Large intestine (tissue), 3 donors: ENCODE results near the gene PKDREJ. TPM values are rescaled to one million over a fixed set of nuclear protein-coding genes. Genes with fewer than 3 reads are reported as not detected.

Experiments
- DNase-seq, 2 donors: peaks; one replicate each; pipeline versions ENCODE4 v3.0.0 to v3.0.0-alpha.2; 2013
- H3K27ac ChIP-seq: one replicate; pipeline ENCODE4 v1.5.1; 2013; ENCODE audit warnings: low read length
- H3K27me3 ChIP-seq: 2 replicates; pipeline ENCODE4 v1.6.1; 2013; ENCODE audit warnings: low read length; ENCODE audit not compliant: control insufficient read depth, insufficient read depth
- H3K36me3 ChIP-seq: 2 replicates; pipeline ENCODE4 v1.6.1; 2013; ENCODE audit warnings: low read length; ENCODE audit not compliant: control insufficient read depth, insufficient read depth
- H3K4me1 ChIP-seq: one replicate; pipeline ENCODE4 v1.6.1; 2013; ENCODE audit warnings: low read length; ENCODE audit not compliant: control insufficient read depth, insufficient read depth
- H3K4me3 ChIP-seq: one replicate; pipeline ENCODE4 v1.5.1; 2013; ENCODE audit warnings: low read length
- H3K9me3 ChIP-seq: one replicate; pipeline ENCODE4 v1.6.1; 2013; ENCODE audit warnings: mild to moderate bottlenecking, low read depth, low read length, moderate library complexity; ENCODE audit not compliant: control insufficient read depth
- WGBS: methylation state at CpG from one replicate; pipeline ENCODE4 v1.1.5; 2013; ENCODE audit warnings: low lambda C conversion rate; ENCODE audit not compliant: insufficient coverage; 5-methylcytosine and 5-hydroxymethylcytosine counted together
- polyA plus RNA-seq: library from polyadenylated mRNA; unstranded; fragments of 120-200 nt; gene quantifications from one replicate; pipeline ENCODE4 v1.2.1, GENCODE V29; 2013

PKDREJ gene
- polyA plus RNA-seq, 1 donor: 0.69 TPM

GRCh38 chr22:46214616-46215015, 48.5 kb downstream of the PKDREJ start:
- no peak for DNase-seq
- Histone ChIP-seq H3K9me3 (peaks cover 22% of the 10 kb centered on the region), H3K4me3 (no peak overlapping the region), H3K4me1 (no peaks in the 10 kb centered on the region), H3K27ac (no peak overlapping the region), H3K36me3 (peaks cover 70% of the 10 kb centered on the region), H3K27me3 (no peaks in the 10 kb centered on the region)
- 100% methylated on average over 4 of the region's 28 CpGs for WGBS

DNA sequence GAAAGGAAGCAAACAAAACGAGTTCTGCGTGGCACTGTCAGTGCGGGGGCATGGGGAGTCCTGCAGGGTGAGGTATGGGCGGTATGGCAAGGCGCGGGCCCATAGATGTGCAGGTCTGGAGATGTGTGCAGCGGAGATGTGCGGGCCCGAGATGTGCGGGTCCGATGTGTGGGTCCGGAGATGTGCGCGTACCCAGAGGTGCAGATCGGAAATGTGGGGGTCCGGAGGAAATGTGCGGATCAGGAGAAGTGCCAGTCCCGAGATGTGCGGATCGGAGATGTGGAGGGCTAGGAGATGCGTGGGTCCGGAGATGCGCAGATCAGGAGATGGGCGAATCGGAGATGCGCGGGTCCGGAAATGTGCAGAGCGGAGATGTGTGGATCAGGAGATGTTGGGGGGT, 49.0 kb downstream of the PKDREJ start:
- no peaks in the 10 kb centered on the region for H3K4me1 ChIP-seq
- no peak overlapping the region for H3K4me3 ChIP-seq
- no peak for DNase-seq
- peaks cover 68% of the 10 kb centered on the region for H3K36me3 ChIP-seq
- peaks cover 26% of the 10 kb centered on the region for H3K9me3 ChIP-seq
- H3K27me3 ChIP-seq: no peaks in the 10 kb centered on the region
- no peak overlapping the region for H3K27ac ChIP-seq
- whole genome bisulfite sequencing: no CpG with 5 or more reads among the region's 29 CpGs

GRCh38 chr22:46213052-46213451, 50.1 kb downstream of the PKDREJ start:
- no peaks in the 10 kb centered on the region for H3K4me1 ChIP-seq
- H3K4me3 ChIP-seq: no peak overlapping the region
- DNase-seq: no peak
- no peaks in the 10 kb centered on the region for H3K27me3 ChIP-seq
- peaks cover 71% of the 10 kb centered on the region for H3K36me3 ChIP-seq
- H3K9me3 ChIP-seq: peaks cover 37% of the 10 kb centered on the region
- 100% methylated on average over 1 of the region's 4 CpGs for WGBS
- H3K27ac ChIP-seq: no peak overlapping the region

DNA sequence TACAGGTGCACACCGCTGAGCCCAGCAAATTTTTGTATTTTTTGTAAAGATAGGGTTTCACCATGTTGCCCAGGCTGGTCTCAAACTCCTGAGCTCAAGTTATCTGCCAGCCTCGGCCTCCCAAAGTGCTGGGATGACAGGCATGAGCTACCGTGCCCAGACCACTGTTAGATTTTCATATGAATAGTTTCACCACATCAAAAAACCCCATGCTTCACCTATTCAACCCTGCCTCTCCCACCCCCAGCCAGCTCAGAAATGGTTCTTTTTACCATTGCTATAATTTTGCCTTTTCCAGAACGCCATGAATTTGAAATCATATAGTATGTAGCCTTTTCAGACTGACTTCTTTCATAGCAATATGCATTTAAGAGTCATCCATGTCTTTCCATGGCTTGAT, 50.9 kb downstream of the PKDREJ start:
- H3K27ac ChIP-seq: no peak overlapping the region

DNA sequence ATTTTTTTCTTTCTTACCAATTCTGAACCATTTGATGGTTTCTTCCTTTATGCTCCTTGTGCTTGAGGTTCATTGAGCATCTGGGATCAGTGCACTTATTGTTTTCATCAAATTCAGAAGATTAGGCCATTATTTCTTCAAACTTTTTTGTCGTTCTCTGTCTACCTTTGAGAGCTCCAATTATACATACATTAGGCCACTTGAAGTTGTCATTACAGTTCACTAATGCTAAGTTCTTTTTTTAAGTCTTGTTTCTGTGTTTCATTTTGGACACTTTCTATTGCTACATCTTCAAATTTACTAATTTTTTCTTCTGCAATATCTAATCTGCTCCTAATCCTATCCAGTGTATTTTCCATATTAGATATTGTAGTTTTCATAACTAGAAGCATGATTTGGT, 53.9 kb downstream of the PKDREJ start:
- Histone ChIP-seq H3K27ac (no peak overlapping the region), H3K27me3 (no peaks in the 10 kb centered on the region)
- WGBS: 100% methylated on average over 1 of the region's 1 CpG

More for the DNA sequence above, 50.9 kb downstream of the PKDREJ start:
- no peaks in the 10 kb centered on the region for H3K27me3 ChIP-seq
- 100% methylated on average over 1 of the region's 4 CpGs for WGBS
- H3K36me3 ChIP-seq: peaks cover 70% of the 10 kb centered on the region
- H3K9me3 ChIP-seq: peaks cover 37% of the 10 kb centered on the region
- no peak overlapping the region for H3K4me3 ChIP-seq
- H3K4me1 ChIP-seq: no peaks in the 10 kb centered on the region
- no peak for DNase-seq

More for the DNA sequence above, 53.9 kb downstream of the PKDREJ start:
- Histone ChIP-seq H3K4me3 (no peak overlapping the region), H3K9me3 (peaks cover 34% of the 10 kb centered on the region), H3K36me3 (peaks cover 54% of the 10 kb centered on the region), H3K4me1 (peaks cover 5% of the 10 kb centered on the region)
- no peak for DNase-seq

Other genes starting within 250 kb of the PKDREJ start
- gene PPARA, start 112.8 kb downstream of the PKDREJ start, polyA plus RNA-seq: 46.6 TPM
- 11.2 TPM for gene CDPF1, start 13.1 kb downstream of the PKDREJ start, polyA plus RNA-seq
- gene TTC38, start 4.7 kb upstream of the PKDREJ start, polyA plus RNA-seq: 136 TPM
- gene GTSE1, start 33.5 kb upstream of the PKDREJ start, polyA plus RNA-seq: 10.3 TPM
- 42.3 TPM for gene TRMU, start 72.4 kb upstream of the PKDREJ start, polyA plus RNA-seq